ENCODE results near the gene SH3BGRL.

The SH3BGRL gene

DNA sequence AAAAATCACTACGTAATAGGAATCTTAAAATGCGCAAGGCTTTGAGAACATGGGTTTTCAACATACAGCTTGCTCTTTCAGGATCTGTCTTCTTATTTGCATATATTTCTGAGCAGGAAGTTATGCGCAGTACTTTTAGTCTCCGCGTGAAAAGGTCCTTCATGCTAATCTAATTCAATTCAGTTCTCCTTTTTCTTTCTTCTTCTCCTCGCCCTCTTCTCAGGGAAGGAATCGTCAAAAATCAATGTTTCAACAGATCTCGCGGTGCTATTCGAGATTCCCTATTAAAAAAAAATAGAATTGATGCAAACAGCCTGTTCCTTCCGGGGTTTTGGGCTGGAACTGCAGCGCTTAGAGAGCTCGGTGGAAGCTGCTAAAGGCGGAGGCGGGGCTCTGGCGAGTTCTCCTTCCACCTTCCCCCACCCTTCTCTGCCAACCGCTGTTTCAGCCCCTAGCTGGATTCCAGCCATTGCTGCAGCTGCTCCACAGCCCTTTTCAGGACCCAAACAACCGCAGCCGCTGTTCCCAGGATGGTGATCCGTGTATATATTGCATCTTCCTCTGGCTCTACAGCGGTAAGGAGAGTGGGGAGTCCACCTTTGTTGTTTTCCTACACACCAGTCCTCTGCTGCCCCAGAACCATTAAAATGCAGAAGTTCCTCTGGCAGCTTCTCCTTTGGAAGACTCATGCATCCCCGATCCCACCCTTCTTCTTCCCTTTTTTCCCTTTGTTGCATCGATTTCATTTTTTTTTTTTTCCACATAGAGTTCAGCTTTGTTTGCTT, at the start of gene SH3BGRL, which contains the start of gene HMGN5:
SH3BGRL (plus strand) TSS at position 432 of the 785 bp plus-strand sequence; CDS start at position 531, 99 bp downstream.
HMGN5 (minus strand) TSS at position 243 of the 785 bp plus-strand sequence. CDS start 80,364 bp downstream, outside the sequence.
- DNase-seq (ENCODE audit: low read depth), result peak; percentile 54

DNA sequence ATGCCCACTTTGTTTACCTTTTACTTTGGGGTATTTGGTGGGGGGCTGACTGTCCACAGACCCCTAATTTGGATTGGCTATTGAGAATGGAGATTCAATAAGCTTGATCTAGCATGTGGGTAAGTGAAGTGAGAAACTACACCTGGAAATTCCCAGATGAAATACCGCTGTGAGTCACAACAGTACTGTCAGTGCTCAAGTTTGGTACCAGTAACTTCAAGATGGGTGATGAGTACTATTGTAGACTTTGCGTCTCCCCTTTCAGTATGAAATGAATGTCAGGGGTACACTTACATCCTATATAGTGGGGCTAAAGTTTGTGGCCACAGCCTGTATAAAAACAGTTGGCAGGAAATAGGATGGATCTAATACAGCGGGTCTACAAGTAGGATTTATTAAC, 33.5 kb upstream of the SH3BGRL start:
- DNase-seq (ENCODE audit: low read depth), result no peak

DNA sequence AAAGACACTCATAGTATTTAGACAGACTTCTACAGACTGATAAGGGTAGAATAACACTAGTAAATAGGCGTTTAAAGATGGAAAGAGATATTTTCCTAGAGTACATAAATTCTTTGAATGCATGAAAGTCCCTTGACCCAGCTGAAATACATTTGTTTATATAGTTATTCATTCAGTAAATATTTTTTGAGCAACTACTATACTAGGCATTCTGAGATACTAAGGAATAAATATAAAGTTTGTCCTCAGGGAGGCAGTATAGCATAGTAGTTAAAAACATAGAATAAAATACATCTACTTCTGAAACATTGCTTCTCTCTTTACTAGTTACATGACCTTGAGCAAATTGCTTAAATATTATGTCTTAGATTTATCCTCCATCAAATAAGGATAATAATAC, 27.6 kb upstream of the SH3BGRL start:
- DNase-seq (ENCODE audit: low read depth), result no peak

DNA sequence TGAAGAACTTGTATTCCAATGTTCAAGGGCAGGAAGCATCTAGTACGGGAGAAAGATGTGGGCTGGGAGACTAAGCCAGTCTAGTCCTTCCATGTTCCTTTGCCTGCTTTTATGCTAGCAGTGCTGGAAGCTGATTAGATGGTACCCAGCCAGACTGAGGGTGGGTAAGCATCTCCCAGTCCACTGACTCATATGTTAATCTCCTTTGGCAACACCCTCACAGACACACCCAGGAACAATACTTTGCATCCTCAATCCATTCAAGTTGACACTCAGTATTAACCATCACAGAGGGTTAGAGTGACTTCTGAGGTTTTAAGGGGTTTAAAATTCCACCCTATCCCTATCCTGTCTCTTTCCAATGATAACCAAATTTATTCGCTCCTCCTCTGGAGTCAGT, 6.6 kb upstream of the SH3BGRL start:
- DNase-seq (ENCODE audit: low read depth), result no peak

DNA sequence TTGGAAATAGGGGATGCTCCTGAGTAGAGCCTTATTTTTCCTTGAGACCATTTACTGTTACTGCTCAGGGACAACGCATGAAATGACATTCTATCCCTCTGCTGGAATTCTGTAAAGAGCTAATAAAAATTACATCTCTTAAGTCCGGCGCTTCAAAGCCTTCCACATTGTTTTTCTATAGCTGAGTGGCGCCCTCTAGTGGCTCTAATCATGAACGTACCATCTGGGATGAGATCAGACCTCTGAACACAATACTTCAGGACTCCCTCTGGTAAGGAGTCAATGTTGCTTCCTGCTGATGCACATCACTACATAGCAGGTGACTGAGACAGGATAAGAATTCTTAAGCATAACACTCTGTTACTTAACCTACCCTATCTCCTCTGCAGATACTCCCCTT, 6.2 kb upstream of the SH3BGRL start:
- peak; percentile 16 for DNase-seq (ENCODE audit: low read depth)

DNA sequence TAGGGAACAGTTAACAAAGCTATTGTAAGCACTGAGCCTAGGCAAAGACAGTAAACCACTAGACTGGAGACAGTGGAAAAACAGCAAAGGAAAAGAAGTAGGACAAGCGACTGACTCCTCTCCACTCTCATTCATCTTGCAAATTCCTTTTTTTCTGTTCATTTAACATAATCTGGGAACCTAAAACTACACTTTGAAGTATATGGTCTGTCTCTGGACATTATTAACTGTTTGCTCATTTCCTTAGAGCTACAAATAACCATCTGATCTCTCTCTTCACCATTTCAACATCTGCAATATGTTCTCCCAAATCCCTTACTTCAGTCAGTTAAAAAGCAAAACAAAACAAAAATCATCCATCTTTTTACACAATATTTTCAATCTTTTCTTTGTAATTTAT, 831 bp upstream of the SH3BGRL start:
- no peak for DNase-seq (ENCODE audit: low read depth)

DNA sequence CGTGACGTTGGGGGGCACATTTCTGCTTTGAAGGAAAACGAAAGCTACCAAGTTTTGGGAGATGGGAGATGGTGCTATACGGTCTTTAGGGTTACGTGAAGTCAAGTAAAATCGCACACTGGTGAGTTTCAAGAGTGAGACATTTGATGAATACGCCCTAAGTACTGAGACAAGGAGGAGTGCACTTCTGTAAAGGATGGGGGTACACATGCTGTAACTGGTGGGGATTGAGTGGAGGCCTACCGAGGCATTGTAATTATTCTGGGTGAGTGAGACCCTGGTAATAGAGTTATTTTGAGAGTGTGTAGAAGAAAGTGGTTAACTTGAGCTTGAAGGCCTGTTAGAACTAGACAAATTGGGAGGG, 536 bp downstream of the SH3BGRL start:
- no peak for DNase-seq (ENCODE audit: low read depth)

DNA sequence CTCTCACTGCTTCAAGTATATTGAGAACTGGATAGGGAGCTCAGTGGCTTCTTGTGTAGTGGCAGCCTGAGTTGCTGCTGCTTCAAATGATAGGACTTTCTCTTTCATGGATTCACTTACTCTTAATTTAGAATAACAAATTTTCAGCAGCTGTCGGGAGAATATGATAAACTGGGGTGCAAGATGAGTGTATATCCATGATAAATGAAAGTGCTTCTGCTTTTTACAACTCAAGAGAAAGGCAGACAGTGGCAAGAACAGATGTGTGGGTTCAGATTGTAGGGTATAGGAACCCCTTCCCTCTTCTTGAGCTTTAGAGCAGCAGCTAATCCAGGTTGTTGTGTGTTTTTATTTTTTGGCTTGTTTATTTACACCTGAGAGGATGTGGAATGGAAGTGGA, 1.0 kb downstream of the SH3BGRL start:
- no peak for DNase-seq (ENCODE audit: low read depth)

DNA sequence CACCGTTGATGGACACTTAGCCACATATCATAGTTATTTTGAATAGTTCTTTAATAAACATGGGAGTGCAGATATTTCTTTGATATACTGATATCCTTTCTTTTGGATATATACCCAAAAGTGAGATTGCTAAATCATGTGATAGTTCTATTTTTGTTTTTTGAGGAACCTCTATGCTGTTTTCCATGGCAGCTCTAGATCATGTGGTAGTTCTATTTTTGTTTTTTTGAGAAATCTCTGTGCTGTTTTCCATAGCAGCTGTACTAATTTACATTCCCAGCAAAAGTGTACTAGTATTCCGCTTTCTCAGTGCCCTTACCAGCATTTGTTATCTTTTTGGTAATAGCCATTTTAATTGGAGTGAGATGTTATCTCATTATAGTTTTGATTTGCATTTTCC, 3.6 kb downstream of the SH3BGRL start:
- DNase-seq (ENCODE audit: low read depth), result no peak

DNA sequence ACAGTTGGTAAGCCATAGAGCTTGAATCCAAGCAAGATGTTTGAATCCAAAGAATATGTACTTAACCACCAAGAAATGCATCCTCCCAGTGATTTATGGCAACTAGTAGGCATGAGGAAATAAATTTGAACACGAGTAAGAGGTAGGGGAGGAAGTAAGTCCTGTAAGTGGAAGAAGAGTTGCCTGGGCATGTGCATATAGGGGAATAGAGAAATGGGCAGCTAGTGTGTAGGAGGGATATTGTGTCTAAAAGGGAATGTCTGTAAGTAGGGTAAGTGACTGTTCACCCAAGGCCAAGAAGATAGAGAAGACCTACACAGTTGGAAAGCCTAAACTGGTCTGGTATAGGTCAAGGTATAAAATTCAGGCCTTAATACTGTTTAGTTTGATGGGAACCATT, 4.6 kb downstream of the SH3BGRL start:
- DNase-seq (ENCODE audit: low read depth), result no peak

DNA sequence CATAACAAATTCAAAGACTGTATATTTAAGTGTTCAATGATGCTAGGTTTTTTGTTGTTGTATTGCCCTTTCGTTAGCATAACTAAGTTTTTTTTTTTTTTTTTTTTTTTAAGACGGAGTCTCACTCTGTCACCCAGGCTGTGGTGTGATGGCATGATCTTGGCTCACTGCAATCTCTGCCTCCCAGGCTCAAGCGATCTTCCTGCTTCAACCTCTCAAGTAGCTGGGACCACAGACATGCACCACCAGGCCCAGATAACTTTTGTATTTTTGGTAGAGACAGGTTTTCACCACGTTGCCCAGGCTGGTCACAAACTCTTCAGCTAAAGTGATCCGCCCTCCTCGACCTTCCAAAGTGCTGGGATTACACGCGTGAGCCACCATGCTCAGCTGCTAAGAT, 7.0 kb downstream of the SH3BGRL start:
- no peak for DNase-seq (ENCODE audit: low read depth)

DNA sequence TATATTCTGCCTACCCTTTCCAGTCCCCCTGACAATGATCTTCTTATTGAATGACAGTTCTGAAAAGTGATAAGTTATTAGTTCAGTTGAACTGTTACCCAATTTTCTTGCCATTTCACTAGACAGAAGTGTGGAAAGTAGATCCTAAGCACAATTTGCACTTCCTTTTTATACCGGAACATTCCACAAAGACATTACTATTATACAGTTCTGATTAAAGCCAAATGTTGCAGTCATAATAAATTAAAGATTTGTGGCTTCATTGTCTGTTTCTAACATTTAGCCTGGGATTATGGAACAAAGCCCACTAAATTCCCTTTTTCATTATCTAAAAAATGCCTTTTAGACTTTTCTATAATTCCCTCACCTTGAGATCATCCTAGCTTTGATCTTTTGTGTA, 13.8 kb downstream of the SH3BGRL start:
- DNase-seq (ENCODE audit: low read depth), result no peak

DNA sequence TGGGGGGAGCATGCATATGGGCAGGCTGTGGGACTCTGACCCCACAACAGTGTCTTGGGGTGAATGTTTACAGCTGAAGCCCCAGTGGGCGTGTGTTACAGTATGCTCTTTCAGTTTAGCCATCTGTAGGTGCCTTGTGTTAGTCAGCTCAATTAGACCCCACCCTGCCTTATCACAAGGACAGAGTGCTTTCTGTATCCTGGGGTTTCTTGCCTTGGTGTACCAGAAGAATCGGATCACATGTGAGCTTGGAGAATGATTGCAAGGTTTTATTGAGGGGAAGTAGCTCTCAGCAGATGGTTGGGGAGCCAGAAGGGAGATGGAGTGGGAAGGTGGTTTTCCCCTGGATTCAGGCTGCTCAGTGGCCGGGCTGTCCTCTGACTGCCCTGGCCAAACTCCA, 27.3 kb downstream of the SH3BGRL start:
- DNase-seq (ENCODE audit: low read depth), result no peak

DNA sequence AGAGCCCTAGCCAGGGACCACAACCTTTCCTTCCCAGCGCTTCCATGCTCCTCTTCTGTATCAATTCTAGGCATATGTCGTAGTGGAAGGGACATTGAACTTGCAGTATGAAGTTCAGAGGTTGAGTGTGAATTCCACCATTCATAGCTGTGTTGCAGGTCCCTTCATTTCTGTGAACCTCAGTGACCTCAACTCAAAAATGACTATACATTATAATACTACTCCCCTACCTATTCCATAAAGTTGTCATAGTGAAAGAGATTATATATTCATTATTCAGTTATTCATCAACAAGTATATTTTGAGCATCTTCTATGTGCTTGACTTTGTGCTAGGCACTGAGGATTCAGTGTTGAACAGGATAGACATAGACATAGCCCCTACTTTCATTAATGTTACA, 28.0 kb downstream of the SH3BGRL start:
- no peak for DNase-seq (ENCODE audit: low read depth)

DNA sequence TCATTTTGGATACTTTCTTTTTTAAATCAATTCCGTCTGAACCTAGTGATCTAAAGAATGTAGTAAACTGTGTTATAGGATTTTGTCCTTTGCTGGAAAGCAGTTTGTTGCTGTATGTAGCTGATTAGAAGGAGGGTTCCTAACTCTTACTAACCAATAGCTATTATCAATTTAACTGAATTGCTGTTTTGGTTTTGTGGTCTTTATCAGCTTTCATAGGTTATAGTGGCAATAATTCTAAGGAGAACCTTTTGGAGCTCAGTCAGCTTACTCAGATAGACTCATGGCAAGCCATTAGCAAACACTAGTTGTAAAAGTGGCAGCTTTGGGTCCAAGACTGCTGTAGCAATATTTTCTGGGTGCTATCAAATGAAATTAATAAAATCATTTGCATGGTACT, 29.6 kb downstream of the SH3BGRL start:
- no peak for DNase-seq (ENCODE audit: low read depth)

DNA sequence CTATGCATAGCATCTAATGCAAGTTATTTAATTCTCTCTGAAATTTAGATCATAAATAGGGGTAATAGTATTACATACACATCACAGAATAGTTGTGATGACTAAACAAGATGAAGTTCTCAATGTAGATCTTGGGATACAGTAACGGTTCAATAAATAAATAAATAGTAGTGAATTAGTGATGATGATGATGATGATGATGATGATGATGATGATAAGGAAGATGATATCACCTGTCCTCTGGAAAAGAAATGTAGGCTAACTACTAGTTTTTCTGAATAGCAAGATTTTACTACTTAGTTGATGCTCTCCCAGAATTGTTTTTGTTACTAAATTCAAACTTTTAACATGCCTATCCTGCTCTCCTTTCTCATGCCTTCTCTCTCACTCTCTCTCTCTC, 30.3 kb downstream of the SH3BGRL start:
- no peak for DNase-seq (ENCODE audit: low read depth)

DNA sequence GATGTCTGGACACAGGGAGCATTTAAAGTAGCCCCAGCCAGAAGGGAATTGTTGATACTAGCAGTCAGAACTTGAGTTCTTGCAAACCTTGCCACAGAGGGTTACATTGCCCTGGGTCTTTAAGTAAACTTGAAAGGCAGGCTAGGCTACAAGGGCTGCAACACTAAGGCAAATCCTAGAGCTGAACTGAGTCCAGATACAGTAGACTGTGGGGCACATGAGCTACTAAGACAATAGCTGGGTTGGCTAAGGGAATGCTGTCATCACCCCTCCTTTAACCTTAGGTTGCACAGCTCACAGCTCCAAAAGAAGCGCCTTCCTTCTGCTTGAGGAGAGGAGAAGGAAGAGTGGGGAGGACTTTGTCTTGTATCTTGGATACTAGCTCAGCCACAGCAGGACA, 35.6 kb downstream of the SH3BGRL start:
- no peak for DNase-seq (ENCODE audit: low read depth)

DNA sequence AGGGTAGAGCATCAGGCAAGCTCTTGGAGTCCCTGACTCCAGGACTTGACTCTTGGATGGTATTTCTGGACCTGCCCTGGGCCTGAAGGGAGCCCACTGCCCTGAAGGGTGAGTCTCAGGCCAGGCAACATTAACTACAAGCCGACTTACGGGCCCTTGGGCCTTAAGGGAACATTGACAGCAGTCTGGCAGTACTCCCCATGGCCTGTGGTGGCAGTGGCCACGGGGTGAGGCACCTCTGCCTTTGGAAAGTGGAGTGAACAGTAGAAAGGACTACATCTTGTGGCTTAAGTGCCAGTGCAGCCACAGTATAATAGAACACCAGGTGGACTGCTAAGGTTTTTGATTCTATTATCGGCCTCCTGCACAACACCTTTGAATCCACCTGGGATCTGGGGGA, 36.3 kb downstream of the SH3BGRL start:
- DNase-seq (ENCODE audit: low read depth), result no peak

DNA sequence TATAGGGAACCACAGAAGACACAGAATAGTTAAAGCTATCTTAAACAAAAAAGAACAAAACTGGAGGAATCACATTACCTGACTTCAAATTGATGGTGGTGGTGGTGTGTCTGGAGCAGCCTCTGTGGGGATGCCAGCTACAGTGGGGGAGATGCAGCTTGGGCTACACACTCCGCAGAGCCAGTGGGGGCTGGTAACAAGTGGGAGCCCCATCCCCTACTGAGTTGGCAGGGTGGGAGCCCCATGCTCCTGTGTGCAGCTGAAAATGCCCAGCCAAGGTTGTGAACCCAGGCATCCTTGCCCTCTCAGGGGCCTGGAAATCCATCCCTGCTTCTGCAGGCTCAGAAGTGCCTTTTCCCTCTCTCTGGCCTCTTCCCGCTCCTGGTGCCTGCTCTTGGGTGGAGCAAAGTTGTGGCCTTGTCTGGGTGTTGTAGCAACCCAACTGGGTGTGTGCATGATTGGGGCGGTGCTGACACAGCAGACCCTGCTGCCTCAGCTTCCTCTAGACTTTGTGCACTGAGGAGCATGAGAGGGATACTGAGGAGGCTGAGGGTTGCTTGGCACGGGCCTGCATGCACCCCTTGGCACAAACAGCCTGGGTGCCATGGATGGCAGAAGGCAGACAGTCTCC, 38.9 kb downstream of the SH3BGRL start:
- no peak for DNase-seq (ENCODE audit: low read depth)

DNA sequence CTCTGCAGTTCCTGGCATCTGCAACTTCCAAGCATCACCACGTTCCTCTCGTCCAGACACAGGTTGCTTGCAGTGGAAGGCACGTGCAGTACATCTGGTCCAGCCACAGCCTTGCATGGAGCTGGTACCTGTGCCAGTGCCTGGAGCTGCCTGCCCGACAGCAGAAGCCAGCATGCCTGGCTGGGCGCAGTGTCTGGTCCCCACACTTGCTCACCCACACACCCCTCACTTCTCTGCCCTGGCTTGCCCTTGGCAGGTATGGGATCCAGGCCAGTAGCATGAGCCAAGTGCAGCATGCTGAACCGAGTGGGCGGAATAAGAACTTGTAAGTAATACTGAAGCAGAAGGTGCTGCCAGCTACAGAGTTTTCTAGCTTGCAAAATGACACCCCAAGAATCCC, 39.9 kb downstream of the SH3BGRL start:
- DNase-seq (ENCODE audit: low read depth), result no peak

DNA sequence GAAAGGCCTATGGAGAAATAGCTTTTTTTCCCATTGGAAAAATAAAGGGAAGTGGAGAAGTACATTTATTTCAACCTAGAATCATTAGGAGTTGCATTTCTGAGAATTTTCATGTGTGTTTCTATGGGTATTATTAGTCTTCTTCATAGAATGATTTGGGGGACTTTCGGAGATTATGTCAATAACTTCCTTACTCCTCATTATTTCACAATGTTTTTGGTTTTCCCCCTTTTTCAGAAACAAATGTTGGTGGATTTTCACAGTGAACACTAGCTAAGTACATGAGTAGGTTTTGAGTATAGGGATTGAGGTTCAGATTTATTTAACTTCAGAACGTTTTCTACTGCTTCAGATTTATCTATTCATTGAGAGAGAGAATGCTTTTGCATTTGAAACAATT, 54.0 kb downstream of the SH3BGRL start:
- no peak for DNase-seq (ENCODE audit: low read depth)

DNA sequence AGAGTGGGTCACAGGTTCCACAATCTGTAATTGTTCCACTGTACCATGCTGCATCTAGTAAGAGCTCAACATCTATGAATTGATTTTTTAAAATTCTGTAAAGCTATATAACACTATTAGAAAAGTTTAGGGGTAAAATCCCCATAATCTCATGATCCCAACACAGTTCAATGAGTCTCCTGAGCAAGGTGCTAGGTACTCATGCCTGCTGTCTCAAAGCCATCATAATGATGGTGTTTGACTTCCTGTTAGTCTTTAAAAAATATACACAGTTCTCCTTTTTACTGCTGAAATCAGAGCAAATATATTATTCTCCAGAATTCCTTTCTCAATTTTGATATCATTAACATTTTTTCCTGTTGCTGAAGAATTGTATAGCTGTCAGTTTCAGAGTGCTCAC, 55.9 kb downstream of the SH3BGRL start:
- no peak for DNase-seq (ENCODE audit: low read depth)

DNA sequence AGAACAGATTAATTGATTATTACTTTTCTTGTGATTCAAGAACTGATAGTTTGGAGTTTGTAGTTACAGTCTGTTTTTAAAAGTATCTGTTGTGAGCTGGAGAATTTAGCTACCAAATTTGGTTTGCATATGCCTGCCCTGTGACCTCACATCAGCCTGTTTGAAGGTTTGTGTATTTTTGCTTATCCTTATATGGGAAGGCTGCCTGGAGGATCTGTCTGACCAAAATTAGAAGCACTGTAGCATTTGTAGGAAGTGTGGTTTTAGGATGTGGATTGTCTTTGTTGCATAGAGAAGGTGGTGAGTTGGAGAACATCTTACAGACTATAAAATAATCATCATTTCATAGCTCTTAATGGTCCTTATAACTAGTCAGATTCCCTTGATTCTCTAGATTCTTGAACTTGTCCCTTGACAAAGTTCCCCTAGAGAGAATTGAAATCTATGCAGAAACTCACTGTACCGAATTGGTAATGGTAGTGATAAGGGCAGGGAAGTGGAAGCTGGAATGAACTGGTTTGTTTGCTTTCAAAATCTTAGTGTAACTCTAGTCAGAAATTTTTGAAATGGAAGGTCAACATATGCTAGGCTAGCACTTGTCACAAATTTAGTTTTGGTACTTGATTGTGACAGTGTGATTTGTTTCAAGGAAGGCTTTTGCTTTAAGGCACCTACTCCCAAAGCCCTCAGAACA, 57.3 kb downstream of the SH3BGRL start:
- no peak for DNase-seq (ENCODE audit: low read depth)
